WTC11 (cell line): ENCODE results near the gene BMP6. TPM values are rescaled to one million over a fixed set of nuclear protein-coding genes. Genes with fewer than 3 reads are reported as not detected.

ENCODE experiments used
- ATAC-seq: fragments of 200-7000 bp; cut with Tn5 transposase; 2 replicates; pipeline ENCODE4 v1.10.0; 2021; ENCODE audit warnings: mild to moderate bottlenecking, moderate library complexity
- CTCF ChIA-PET: fragments of 300-600 bp; sonication (Branson Sonifier 250); formaldehyde crosslinking; loops from one replicate; lab custom pipeline; 2021; ENCODE audit warnings: antibody characterized with exemption; lab: Charles Lee
- POLR2A ChIA-PET: fragments of 350-600 bp; sonication (Branson Sonifier 250); formaldehyde crosslinking; loops from one replicate; lab custom pipeline; 2021; ENCODE audit warnings: antibody characterized with exemption; lab: Charles Lee
- DNase-seq: peaks from one replicate; pipeline ENCODE4 v3.0.0; 2021; ENCODE audit warnings: low spot score
- H3K27ac Mint-ChIP-seq: 2 replicates; pipeline ENCODE4 v1.8.0; 2021; ENCODE audit warnings: mixed read lengths
- H3K27me3 Mint-ChIP-seq: 2 replicates; pipeline ENCODE4 v1.8.0; 2021; ENCODE audit warnings: low read depth, mild to moderate bottlenecking, moderate library complexity, mixed read lengths
- H3K36me3 Mint-ChIP-seq: 2 replicates; pipeline ENCODE4 v1.8.0; 2021; ENCODE audit warnings: mixed read lengths
- H3K4me1 Mint-ChIP-seq: 2 replicates; pipeline ENCODE4 v1.8.0; 2022; ENCODE audit warnings: mixed read lengths
- H3K4me3 Mint-ChIP-seq: 2 replicates; pipeline ENCODE4 v1.8.0; 2021; ENCODE audit warnings: mild to moderate bottlenecking, moderate library complexity, mixed read lengths
- H3K9me3 Mint-ChIP-seq: 2 replicates; pipeline ENCODE4 v1.8.0; 2021; ENCODE audit warnings: mixed read lengths
- CREB1 ChIP-seq: sonication (generic); formaldehyde crosslinking; IDR thresholded peaks from 2 replicates; pipeline ENCODE4 v1.8.0; 2023; ENCODE audit warnings: mild to moderate bottlenecking, missing genetic modification reagents
- FOXP1 ChIP-seq: sonication (generic); formaldehyde crosslinking; IDR thresholded peaks from 2 replicates; pipeline ENCODE4 v1.8.0; 2022; ENCODE audit warnings: missing genetic modification reagents, mild to moderate bottlenecking, moderate library complexity, borderline replicate concordance
- GABPB1 ChIP-seq: sonication (generic); formaldehyde crosslinking; IDR thresholded peaks from 2 replicates; pipeline ENCODE4 v1.8.1; 2023; ENCODE audit warnings: mild to moderate bottlenecking, missing genetic modification reagents
- GRHL2 ChIP-seq: fragments of 250-450 bp; sonication (Bioruptor Pico); IDR thresholded peaks from 2 replicates; pipeline ENCODE4 v1.8.0; 2022; ENCODE audit warnings: mild to moderate bottlenecking, moderate library complexity; ENCODE audit not compliant: insufficient replicate concordance, severe bottlenecking
- GTF2I ChIP-seq: fragments of 250-450 bp; sonication (Bioruptor Pico); conservative IDR thresholded peaks from 2 replicates; pipeline ENCODE4 v1.4.0; 2021; ENCODE audit warnings: mild to moderate bottlenecking
- JAZF1 ChIP-seq: fragments of 250-450 bp; sonication (Bioruptor Pico); IDR thresholded peaks from 2 replicates; pipeline ENCODE4 v1.9.0; 2021; ENCODE audit warnings: moderate library complexity, mild to moderate bottlenecking, inconsistent platforms
- KAT7 ChIP-seq: sonication (generic); formaldehyde crosslinking; IDR thresholded peaks from 2 replicates; pipeline ENCODE4 v1.8.1; 2023; ENCODE audit warnings: missing genetic modification reagents, mild to moderate bottlenecking, borderline replicate concordance
- MXD4 ChIP-seq: fragments of 250-450 bp; sonication (Bioruptor Pico); IDR thresholded peaks from 2 replicates; pipeline ENCODE4 v1.8.0; 2021; ENCODE audit warnings: mild to moderate bottlenecking, moderate library complexity, borderline replicate concordance
- OVOL2 ChIP-seq: fragments of 250-450 bp; sonication (Bioruptor Pico); IDR thresholded peaks from 2 replicates; pipeline ENCODE4 v1.9.0; 2021; ENCODE audit warnings: mild to moderate bottlenecking, borderline replicate concordance
- RORB ChIP-seq: fragments of 250-450 bp; sonication (Bioruptor Pico); IDR thresholded peaks from 2 replicates; pipeline ENCODE4 v1.9.0; 2021; ENCODE audit warnings: mild to moderate bottlenecking
- TCF7 ChIP-seq: sonication (generic); formaldehyde crosslinking; IDR thresholded peaks from 2 replicates; pipeline ENCODE4 v1.8.0; 2022; ENCODE audit warnings: mild to moderate bottlenecking, low read depth, missing genetic modification reagents, moderate library complexity
- TP53 ChIP-seq: sonication (generic); formaldehyde crosslinking; IDR thresholded peaks from 2 replicates; pipeline ENCODE4 v1.8.1; 2023; ENCODE audit warnings: mild to moderate bottlenecking, missing genetic modification reagents
- ZNF232 ChIP-seq: sonication (generic); formaldehyde crosslinking; IDR thresholded peaks from 2 replicates; pipeline ENCODE4 v1.8.0; 2022; ENCODE audit warnings: mild to moderate bottlenecking, missing genetic modification reagents
- ZNF416 ChIP-seq: fragments of 250-450 bp; sonication (Bioruptor Pico); IDR thresholded peaks from 2 replicates; pipeline ENCODE4 v1.9.0; 2021; ENCODE audit warnings: mild to moderate bottlenecking, inconsistent platforms
- total RNA-seq: library from RNA; stranded (reverse); gene quantifications from 3 replicates; pipeline ENCODE4 v1.2.3, GENCODE V29; 2021
- TF ChIP-seq, protein P1 (sequence below): fragments of 250-450 bp; sonication (Bioruptor Pico); IDR thresholded peaks from 2 replicates; pipeline ENCODE4 v1.9.0; 2021; ENCODE audit warnings: mild to moderate bottlenecking, borderline replicate concordance
- TF ChIP-seq, protein P2 (sequence below): sonication (generic); formaldehyde crosslinking; IDR thresholded peaks from 2 replicates; pipeline ENCODE4 v1.8.1; 2022; ENCODE audit warnings: missing genetic modification reagents, borderline replicate concordance
- TF ChIP-seq, protein P3 (sequence below): fragments of 250-450 bp; sonication (Bioruptor Pico); conservative IDR thresholded peaks from 2 replicates; pipeline ENCODE4 v1.9.0; 2021; ENCODE audit warnings: mild to moderate bottlenecking
- TF ChIP-seq, protein P4 (sequence below): sonication (generic); formaldehyde crosslinking; IDR thresholded peaks from 2 replicates; pipeline ENCODE4 v1.8.1; 2022; ENCODE audit warnings: low read depth, missing genetic modification reagents, borderline replicate concordance
- TF ChIP-seq, protein P5 (sequence below): sonication (generic); formaldehyde crosslinking; IDR thresholded peaks from 2 replicates; pipeline ENCODE4 v1.8.0; 2022; ENCODE audit warnings: mild to moderate bottlenecking, missing genetic modification reagents
- TF ChIP-seq, protein P6 (sequence below): fragments of 200-600 bp; IDR thresholded peaks from 2 replicates; pipeline ENCODE4 v1.8.0; 2022; ENCODE audit warnings: antibody characterized with exemption
- TF ChIP-seq, protein P7 (sequence below): fragments of 250-450 bp; sonication (Bioruptor Pico); IDR thresholded peaks from 2 replicates; pipeline ENCODE4 v1.8.0; 2021; ENCODE audit warnings: mild to moderate bottlenecking

The BMP6 gene
- total RNA-seq, 1 experiment from 2014 or later = 1.0 TPM

DNA sequence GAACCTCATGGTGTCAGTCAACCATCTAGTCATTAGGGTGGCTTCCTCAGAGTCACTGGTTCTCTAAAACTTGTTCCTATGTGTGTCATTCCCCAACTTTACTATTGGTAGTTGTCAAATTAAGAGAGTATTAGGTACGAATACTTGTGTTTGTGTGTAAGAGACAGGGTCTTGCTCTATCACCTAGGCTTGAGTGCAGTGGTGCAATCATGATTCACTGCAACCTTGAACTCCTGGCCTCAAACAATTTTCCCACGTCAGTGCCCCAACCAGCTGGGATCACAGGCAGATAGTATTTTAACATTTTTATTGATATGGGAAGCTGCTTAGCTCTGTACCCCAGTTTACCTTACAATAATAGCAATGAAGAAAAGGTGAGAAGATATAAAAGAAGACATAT is 50.6 kb downstream of the BMP6 start:
- DNase-seq (no peak), ATAC-seq (no peak)
- TF ChIP-seq RORB (CRISPR knock-in tag) (no peak), OVOL2 (CRISPR knock-in tag) (no peak), GTF2I (CRISPR knock-in tag) (no peak), GRHL2 (no peak), TCF7 (CRISPR knock-in tag) (no peak), JAZF1 (no peak), TP53 (CRISPR knock-in tag) (no peak), KAT7 (CRISPR knock-in tag) (no peak), ZNF416 (CRISPR knock-in tag) (no peak), MXD4 (CRISPR knock-in tag) (no peak)
- TF ChIP-seq, protein P1, sequence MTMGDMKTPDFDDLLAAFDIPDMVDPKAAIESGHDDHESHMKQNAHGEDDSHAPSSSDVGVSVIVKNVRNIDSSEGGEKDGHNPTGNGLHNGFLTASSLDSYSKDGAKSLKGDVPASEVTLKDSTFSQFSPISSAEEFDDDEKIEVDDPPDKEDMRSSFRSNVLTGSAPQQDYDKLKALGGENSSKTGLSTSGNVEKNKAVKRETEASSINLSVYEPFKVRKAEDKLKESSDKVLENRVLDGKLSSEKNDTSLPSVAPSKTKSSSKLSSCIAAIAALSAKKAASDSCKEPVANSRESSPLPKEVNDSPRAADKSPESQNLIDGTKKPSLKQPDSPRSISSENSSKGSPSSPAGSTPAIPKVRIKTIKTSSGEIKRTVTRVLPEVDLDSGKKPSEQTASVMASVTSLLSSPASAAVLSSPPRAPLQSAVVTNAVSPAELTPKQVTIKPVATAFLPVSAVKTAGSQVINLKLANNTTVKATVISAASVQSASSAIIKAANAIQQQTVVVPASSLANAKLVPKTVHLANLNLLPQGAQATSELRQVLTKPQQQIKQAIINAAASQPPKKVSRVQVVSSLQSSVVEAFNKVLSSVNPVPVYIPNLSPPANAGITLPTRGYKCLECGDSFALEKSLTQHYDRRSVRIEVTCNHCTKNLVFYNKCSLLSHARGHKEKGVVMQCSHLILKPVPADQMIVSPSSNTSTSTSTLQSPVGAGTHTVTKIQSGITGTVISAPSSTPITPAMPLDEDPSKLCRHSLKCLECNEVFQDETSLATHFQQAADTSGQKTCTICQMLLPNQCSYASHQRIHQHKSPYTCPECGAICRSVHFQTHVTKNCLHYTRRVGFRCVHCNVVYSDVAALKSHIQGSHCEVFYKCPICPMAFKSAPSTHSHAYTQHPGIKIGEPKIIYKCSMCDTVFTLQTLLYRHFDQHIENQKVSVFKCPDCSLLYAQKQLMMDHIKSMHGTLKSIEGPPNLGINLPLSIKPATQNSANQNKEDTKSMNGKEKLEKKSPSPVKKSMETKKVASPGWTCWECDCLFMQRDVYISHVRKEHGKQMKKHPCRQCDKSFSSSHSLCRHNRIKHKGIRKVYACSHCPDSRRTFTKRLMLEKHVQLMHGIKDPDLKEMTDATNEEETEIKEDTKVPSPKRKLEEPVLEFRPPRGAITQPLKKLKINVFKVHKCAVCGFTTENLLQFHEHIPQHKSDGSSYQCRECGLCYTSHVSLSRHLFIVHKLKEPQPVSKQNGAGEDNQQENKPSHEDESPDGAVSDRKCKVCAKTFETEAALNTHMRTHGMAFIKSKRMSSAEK = no peak
- TF ChIP-seq, protein P2, sequence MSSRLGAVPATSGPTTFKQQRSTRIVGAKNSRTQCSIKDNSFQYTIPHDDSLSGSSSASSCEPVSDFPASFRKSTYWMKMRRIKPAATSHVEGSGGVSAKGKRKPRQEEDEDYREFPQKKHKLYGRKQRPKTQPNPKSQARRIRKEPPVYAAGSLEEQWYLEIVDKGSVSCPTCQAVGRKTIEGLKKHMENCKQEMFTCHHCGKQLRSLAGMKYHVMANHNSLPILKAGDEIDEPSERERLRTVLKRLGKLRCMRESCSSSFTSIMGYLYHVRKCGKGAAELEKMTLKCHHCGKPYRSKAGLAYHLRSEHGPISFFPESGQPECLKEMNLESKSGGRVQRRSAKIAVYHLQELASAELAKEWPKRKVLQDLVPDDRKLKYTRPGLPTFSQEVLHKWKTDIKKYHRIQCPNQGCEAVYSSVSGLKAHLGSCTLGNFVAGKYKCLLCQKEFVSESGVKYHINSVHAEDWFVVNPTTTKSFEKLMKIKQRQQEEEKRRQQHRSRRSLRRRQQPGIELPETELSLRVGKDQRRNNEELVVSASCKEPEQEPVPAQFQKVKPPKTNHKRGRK (CRISPR knock-in tag) = no peak
- TF ChIP-seq, protein P3, sequence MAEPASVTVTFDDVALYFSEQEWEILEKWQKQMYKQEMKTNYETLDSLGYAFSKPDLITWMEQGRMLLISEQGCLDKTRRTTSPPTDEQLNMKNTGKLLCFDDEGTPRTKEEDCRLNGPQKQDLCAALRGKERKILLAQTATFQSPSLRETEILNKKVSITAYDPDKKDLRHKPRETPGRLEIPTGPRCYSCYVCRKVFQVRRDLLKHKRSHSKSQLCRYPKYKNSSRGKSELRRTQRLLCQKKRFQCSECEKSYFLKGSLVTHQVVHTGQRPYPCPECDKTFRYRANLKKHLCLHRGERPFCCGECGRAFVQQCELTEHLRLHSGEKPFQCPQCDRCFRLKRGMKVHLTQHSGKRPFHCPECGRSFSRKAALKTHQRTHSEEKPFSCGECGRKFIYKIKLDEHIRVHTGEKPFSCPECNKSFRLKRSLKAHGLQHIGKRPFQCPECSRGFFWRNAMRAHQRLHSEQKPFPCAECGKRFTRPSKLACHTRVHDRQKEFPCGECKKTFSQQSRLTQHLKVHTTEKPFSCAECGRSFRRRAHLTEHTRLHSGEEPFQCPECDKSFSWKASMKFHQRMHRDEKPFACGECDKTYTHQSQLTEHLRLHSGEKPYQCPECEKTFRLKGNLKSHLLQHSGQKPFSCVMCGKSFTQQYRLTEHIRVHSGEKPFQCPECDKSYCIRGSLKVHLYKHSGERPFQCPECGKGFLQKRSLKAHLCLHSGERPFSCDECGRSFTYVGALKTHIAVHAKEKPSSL (CRISPR knock-in tag) = no peak
- H3K4me1 Mint-ChIP-seq = peaks cover 8% of the 10 kb centered on the region
- no peaks in the 10 kb centered on the region for H3K36me3 Mint-ChIP-seq
- no peak overlapping the region for H3K4me3 Mint-ChIP-seq
- POLR2A ChIA-PET = no interaction called here
- no peaks in the 10 kb centered on the region for H3K27me3 Mint-ChIP-seq
- no peaks in the 10 kb centered on the region for H3K9me3 Mint-ChIP-seq
- H3K27ac Mint-ChIP-seq = no peak overlapping the region
- CTCF ChIA-PET = no interaction called here

DNA sequence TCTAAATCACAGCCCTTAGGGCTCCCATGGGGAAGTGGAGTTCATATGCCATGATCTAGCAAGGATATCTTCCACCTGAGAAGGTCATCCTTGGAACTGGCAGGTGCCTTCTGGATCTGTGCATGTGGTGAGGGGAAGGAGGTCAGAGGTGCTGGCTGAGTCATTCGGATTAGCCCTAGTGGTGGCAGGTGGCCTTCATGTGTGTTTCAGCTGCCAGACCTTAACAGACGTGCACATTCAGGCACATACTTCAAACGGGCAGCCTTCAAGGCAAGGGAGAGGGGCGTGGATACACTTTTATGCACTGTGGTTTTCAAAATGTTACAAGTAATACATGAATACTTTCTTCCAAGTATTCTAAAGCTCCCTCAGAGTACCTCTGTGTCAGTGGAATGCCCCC is 51.2 kb downstream of the BMP6 start:
- POLR2A ChIA-PET = no interaction called here
- H3K9me3 Mint-ChIP-seq = no peaks in the 10 kb centered on the region
- TF ChIP-seq, protein P4, sequence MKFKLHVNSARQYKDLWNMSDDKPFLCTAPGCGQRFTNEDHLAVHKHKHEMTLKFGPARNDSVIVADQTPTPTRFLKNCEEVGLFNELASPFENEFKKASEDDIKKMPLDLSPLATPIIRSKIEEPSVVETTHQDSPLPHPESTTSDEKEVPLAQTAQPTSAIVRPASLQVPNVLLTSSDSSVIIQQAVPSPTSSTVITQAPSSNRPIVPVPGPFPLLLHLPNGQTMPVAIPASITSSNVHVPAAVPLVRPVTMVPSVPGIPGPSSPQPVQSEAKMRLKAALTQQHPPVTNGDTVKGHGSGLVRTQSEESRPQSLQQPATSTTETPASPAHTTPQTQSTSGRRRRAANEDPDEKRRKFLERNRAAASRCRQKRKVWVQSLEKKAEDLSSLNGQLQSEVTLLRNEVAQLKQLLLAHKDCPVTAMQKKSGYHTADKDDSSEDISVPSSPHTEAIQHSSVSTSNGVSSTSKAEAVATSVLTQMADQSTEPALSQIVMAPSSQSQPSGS (CRISPR knock-in tag) = no peak
- TF ChIP-seq CREB1 (CRISPR knock-in tag) (no peak), ZNF232 (no peak), FOXP1 (no peak), GABPB1 (CRISPR knock-in tag) (no peak)
- TF ChIP-seq, protein P5, sequence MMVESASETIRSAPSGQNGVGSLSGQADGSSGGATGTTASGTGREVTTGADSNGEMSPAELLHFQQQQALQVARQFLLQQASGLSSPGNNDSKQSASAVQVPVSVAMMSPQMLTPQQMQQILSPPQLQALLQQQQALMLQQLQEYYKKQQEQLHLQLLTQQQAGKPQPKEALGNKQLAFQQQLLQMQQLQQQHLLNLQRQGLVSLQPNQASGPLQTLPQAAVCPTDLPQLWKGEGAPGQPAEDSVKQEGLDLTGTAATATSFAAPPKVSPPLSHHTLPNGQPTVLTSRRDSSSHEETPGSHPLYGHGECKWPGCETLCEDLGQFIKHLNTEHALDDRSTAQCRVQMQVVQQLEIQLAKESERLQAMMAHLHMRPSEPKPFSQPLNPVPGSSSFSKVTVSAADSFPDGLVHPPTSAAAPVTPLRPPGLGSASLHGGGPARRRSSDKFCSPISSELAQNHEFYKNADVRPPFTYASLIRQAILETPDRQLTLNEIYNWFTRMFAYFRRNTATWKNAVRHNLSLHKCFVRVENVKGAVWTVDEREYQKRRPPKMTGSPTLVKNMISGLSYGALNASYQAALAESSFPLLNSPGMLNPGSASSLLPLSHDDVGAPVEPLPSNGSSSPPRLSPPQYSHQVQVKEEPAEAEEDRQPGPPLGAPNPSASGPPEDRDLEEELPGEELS (CRISPR knock-in tag) = no peak
- TF ChIP-seq, protein P6, sequence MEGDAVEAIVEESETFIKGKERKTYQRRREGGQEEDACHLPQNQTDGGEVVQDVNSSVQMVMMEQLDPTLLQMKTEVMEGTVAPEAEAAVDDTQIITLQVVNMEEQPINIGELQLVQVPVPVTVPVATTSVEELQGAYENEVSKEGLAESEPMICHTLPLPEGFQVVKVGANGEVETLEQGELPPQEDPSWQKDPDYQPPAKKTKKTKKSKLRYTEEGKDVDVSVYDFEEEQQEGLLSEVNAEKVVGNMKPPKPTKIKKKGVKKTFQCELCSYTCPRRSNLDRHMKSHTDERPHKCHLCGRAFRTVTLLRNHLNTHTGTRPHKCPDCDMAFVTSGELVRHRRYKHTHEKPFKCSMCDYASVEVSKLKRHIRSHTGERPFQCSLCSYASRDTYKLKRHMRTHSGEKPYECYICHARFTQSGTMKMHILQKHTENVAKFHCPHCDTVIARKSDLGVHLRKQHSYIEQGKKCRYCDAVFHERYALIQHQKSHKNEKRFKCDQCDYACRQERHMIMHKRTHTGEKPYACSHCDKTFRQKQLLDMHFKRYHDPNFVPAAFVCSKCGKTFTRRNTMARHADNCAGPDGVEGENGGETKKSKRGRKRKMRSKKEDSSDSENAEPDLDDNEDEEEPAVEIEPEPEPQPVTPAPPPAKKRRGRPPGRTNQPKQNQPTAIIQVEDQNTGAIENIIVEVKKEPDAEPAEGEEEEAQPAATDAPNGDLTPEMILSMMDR = no peak
- TF ChIP-seq, protein P7, sequence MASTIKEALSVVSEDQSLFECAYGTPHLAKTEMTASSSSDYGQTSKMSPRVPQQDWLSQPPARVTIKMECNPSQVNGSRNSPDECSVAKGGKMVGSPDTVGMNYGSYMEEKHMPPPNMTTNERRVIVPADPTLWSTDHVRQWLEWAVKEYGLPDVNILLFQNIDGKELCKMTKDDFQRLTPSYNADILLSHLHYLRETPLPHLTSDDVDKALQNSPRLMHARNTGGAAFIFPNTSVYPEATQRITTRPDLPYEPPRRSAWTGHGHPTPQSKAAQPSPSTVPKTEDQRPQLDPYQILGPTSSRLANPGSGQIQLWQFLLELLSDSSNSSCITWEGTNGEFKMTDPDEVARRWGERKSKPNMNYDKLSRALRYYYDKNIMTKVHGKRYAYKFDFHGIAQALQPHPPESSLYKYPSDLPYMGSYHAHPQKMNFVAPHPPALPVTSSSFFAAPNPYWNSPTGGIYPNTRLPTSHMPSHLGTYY (CRISPR knock-in tag) = no peak
- H3K4me1 Mint-ChIP-seq = peaks cover 6% of the 10 kb centered on the region
- ATAC-seq = no peak
- H3K4me3 Mint-ChIP-seq = no peak overlapping the region
- no peaks in the 10 kb centered on the region for H3K27me3 Mint-ChIP-seq
- no peak for DNase-seq
- no peak overlapping the region for H3K27ac Mint-ChIP-seq
- no peaks in the 10 kb centered on the region for H3K36me3 Mint-ChIP-seq
- CTCF ChIA-PET = no interaction called here
